ENCODE measurements around the gene ARMH4.

The ARMH4 gene

DNA sequence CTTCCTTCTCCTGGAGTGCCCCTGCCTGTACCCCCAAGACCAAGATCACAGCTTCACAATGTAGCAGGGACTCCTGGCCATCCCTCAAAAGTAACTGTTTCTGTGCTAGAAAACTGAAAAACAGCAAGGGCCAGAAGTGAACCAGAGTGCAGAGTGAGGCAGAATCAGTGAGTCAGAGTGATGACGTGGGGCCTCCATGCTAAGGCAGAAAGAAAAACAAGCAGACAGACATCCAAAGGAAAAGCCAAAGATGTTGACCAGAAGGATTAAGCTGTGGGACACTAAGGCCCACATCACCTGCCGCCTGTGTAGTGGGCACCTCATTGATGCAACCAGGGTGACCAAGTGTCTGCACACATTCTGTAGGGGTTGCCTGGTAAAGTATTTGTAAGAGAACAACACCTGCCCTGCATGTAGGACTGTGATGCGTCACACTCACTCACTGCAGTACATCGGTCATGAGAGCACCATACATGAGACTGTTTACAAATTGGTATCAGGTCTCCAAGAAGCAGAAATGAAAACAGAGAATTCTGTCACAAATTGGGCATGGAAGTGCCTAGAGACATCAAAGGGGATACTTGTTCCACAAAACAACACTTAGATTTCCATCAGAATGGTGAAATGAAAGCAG lies 51.2 kb downstream of the ARMH4 start:
- DNase-seq (ENCODE audit: low spot score), result peak; percentile 53

DNA sequence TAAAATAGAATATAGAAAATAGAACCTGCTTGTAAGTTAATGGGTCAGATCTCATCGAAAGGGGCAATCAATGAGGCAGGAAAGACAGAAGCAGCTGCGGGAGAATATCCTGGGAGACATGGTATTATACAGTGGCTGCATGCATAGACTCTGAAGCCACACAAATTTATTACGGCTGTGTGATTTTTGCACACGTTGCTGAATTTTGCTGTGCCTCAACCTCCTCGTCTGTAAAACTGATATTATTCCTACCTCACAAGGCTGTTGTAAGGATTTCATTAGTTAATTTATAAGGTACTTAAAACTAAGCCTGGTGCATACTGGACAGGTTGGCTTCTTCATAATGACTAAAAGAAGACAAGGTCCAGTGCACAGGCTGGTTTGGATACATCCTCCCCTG lies 52.3 kb downstream of the ARMH4 start:
- no peak for DNase-seq (ENCODE audit: low spot score)

DNA sequence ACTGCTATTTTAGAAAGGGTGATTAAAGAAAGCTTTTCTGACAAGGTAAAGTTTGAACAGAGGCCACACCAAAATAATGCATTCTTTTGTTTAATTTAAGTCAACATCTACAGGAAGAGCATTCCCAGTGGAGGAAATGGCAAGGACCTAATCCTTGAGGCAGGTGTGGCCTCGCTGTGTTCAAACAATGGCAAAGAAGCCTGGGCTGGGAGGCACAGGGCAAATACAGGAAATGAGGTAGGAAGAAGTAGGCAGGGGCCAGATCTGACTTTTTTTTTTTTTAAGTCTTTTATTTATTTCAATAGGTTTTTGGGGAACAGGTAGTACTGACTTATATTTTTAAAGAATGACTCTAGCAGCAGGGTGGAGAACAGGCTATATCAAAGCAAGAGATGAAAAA lies 53.5 kb downstream of the ARMH4 start:
- no peak for DNase-seq (ENCODE audit: low spot score)

DNA sequence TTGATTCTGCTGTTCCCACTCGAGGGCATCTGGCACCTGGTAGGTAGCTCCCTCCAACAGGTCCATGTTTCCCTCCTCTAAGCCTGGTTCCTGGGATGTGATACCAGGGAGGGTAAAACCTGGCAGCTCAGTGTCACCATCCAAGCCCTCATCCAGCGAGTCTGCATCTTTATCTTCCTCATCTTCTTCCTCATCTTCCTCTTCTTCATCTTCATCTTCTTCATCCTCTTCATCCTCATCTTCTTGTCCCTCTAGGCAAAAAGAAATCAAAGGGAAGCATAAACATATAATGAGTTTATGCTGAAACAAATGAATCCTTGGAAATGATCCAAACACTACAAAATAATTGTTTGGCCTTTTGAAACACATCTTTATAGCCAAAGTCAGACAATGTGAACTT lies 55.3 kb downstream of the ARMH4 start:
- DNase-seq (ENCODE audit: low spot score), result no peak

DNA sequence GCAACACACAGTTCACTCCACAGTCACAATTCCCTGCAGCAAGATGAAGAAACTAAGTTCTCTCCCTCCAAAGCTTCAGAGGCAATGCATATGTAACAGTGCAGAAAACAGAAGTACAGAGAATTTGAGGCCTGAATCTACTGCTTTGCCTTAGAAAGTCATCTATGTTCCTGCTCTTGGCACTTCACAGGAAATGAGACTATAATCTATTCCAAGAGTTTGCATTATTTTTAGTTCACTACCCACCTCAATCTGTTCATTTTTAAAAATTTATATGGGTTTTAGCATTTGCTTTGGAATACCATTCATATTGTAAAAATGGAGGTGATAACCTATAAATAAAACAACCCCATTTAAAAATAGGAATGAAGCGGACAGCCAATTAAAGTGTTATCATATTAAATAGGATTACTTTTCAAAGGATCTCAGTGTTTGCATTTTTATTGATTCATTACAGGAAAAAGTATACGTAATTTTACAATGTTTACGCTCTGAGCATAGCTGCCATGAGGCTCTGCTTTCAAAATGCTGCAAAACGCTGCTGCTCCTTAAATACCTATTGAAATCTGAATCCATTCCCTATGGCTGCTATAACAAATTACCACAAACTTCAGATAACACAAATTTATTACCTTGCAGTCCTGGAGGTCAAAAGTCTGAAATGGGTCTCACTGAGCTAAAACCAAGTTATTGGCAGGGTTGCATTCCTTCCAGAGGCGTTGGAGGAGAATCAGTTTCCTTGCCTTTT lies 60.0 kb downstream of the ARMH4 start:
- no peak for DNase-seq (ENCODE audit: low spot score)

DNA sequence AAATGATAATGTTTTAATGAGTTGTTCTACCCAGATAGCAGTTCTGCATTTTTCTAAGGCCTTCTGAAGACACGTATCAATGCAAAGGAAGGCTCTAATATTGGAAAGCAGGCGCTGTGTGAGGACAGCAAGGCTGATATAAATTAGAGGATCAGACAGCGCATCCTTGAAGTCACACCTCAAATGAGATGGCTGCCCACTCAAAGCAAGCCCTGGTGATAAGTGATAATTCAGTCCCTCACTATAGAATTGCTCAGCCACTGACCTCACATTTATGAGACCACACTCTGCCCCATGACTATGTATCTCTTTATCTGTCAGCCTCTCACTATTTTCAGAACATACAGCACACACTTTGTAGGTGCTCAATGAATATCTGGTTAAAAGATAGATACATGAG lies 62.4 kb downstream of the ARMH4 start:
- DNase-seq (ENCODE audit: low spot score), result no peak

DNA sequence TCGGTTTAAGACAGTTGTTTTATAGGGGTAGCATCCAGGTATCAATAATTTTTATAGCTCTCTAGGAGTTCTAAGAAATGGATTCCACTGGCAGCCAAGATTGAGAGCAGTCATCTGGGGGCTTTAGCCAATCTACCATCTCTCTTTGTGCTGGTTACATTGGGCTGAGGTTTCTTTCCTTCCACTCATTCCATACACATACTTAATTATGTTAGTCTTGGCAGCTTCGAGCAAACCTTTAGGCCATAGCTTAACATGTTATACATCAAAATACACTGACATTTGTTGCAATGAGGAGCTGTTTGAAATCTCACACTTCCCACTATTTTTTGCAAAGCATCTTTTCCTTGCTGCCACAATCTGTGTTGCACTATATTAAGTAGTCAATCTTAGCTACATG lies 63.1 kb downstream of the ARMH4 start:
- no peak for DNase-seq (ENCODE audit: low spot score)

DNA sequence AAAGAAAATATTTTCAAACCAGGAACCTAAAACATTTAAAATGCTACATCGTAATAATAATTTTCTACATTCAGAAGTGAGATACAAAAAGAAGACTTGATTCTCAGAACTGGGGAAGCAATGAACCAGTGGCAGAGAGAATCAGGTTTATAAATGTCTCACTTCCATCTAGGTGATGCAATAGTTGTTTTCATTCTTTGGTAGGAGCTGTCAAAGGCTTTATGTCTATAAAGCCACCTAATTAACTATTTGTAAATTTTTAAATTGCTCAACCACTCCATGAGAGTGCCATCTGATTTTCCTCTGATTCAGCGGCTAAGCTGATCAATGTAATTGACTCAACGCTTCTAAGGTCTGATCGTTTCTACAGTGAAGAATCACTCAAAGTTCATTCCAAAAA lies 66.1 kb downstream of the ARMH4 start:
- DNase-seq (ENCODE audit: low spot score), result no peak

DNA sequence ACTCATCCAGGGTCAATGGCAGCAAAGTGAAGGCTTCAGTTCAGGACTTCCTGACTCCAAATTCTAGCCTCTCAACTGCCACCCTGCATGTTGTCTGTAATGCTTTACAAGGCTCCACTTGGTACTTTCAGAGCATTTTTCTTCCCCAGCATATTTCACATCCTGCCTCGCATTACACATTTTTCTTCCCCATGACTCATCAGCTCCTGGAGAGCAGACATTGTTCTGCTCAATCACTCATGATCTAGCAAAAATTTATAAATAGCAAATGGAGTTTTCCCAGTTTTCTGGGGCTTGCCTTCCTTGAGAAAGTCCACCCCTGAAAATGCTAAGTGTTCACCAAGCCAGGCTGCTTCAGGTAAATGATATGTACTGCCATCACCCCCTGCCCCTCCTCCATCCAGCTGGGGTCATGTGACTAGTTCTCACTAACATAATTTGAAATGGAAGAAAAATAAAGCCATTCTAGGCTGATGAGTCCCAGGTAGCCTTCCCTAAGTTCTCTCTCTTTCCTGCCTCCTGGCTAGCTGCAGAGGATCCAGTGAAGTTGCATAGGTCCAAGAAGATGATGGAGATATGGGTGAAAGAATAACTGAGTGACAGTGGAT lies 69.4 kb downstream of the ARMH4 start:
- DNase-seq (ENCODE audit: low spot score), result peak; percentile 72

DNA sequence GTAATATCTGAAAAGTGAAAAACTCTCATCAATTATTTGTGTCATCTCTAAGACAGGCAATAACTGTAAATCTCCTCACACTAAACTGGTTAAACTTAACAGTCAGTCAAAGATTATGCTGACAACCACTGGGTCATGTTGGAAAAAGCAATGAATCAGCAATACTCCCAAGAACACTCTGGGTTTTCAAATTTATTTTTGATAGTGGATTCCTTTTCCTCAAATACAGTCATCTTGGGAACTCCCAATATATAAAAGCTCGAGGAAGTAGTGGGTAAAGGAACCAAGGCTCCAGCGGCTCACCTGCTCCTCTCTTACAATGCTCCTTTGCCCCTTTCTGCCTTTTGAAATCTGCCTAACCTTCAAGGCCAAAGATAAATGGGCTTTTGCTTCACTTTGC lies 70.0 kb downstream of the ARMH4 start:
- no peak for DNase-seq (ENCODE audit: low spot score)

DNA sequence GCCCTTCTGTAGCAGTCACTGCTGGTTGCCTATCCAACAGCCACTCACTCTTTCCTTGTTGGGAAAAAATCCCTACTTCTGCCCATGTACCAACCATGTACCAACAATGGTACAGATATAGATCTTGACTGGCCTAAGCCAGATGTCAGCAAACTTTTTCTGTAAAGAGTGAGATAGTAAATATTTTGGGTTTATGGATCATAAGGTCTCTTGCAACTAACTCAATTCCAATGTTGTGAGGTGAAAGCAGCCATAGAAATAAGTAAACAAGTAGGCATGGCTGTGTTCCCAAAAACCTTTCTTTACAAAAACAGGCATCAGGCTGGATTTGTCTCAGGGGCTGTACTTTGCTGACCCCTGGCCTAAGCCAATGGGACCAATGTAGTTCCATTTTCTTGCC lies 73.5 kb downstream of the ARMH4 start:
- DNase-seq (ENCODE audit: low spot score), result peak; percentile 5

DNA sequence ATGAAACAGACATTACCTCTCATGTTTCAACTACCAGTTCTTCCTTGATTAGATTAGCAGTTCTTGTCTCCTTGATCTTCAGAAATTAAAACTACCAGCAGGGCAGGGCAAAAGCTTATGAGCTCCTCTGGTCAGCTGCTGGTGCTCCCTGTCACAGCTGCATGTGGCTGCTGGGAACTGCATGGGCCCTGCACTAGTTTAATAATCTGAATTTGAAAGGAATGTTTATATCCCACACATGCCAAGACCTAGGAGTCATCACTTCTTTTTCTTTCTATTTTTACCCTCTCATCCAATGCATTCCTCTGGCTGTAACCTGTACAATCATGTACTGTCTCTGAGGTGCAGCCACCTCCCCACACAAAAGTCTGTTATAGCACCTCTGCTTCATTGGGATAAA lies 73.9 kb downstream of the ARMH4 start:
- peak; percentile 62 for DNase-seq (ENCODE audit: low spot score)

DNA sequence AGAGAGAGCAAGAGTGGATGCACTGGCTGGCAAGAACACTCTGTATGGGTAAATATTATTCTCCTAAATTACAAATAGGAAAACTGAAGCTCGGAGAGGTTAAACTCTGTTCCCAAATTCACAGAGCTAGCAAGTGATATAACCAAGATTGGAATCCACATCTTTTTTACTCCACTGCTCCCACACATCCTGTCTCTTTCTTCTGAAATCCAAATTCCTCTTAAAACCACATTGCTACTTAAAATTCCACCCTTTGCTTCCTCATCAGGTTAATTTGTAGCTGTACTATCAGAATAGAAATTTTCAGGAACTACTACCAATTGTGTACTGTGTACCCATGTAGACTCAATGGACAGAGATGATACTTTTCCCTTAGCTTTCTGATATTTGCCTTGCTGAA lies 74.4 kb downstream of the ARMH4 start:
- peak; percentile 14 for DNase-seq (ENCODE audit: low spot score)

DNA sequence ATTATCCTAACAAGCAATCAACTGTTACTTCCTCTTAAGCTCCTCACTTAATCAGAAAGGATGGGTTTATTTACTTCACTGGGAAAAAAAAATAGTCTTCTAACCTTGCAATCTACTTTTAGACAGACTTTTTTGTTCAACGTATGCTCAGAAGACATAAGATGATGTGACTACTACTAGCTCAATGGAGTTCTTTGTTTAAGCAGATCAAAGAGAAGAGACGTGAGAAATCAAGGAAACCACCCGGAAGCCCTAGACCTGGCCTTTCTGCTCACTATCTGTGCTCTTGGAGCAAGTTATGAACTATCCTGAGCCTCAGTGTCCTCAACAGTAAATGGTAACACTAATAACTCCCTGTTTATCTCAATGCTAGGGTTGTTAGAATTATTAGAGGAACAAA lies 78.5 kb downstream of the ARMH4 start:
- no peak for DNase-seq (ENCODE audit: low spot score)

DNA sequence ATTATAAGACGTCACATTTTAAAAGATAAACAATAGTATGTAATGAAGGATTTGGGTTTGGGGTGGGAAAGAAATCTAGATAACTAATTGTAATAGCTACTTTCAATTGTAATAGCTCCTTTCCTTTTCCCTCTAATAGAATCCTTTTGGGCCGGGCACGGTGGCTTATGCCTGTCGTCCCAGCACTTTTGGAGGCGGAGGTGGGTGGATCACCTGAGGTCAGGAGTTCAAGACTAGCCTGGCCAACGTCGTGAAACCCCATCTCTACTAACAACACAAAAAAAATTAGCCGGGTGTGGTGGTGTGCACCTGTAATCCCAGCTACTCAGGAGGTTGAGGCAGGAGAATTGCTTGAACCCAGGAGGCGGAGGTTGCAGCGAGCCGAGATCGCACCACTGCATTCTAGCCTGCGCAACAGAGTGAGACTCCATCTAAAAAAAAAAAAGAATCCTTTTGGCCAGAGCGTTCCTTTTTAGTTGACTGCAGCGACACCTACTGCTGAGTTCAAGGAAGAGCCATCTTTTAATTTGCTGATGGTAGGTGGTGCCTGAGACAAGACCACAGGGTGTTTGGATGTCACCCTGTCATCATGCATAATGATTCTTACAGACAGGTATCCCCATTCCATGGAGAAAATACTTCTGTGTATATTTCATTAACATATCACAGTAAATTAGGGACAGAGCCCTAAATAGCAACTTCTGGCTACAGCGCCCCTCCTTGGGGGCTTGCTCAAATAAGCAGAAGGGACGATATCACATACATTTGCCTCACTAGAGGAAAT lies 79.5 kb downstream of the ARMH4 start:
- DNase-seq (ENCODE audit: low spot score), result peak; percentile 36

DNA sequence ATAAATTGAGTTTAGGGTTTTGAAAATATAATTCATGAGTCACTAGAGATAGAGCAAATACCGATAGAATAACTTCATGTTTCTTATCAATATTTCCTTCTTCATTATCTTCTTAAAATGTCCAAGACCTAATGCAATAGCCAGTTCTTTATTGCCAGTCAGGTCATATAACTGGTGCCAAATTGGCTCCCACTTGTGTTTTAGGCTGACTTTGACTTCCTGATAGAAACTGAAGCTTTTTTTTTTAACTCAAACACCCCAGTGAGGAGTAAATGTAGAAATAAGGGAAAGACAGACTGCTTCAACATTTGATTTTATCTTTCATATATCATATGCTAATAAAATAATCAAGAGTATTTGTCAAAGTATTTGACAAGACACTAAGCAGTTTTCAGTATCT lies 80.7 kb downstream of the ARMH4 start:
- no peak for DNase-seq (ENCODE audit: low spot score)

DNA sequence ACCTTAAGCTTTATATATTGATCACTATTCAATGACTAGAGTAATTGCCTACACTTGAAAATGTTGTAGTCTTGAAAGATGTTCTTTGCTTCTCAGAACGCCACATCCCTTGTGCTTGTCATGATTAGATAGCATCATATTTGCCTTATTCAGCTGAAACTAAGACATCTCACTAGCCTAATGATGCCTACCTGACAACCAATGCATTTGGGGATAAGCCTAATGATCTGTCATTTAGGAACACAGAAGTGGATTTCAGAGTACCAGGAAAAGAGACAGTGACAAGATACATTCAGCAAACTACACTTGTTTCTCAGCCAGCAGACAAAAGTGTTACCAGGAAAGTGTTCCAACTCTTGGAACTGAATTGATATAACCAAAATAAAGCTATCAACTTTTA lies 83.7 kb downstream of the ARMH4 start:
- no peak for DNase-seq (ENCODE audit: low spot score)

DNA sequence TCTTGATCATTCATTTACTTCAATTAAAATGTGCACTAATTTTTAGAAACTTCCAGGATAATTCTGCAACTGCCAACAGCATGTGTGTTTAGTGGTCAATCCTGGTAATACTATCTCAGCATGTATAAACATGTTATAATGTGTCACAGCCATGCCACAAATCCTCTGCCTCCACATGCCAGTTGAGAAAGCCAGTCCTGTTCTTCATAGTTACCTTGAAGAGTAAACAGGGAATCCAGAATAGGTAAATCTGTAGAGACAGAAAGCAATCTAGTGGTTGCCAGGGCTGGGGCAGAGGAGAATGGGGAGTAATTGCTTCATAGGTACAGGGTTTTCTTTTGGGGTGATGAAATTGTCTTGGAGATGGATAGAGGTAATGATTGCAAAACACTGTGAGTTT lies 85.9 kb downstream of the ARMH4 start:
- DNase-seq (ENCODE audit: low spot score), result no peak

DNA sequence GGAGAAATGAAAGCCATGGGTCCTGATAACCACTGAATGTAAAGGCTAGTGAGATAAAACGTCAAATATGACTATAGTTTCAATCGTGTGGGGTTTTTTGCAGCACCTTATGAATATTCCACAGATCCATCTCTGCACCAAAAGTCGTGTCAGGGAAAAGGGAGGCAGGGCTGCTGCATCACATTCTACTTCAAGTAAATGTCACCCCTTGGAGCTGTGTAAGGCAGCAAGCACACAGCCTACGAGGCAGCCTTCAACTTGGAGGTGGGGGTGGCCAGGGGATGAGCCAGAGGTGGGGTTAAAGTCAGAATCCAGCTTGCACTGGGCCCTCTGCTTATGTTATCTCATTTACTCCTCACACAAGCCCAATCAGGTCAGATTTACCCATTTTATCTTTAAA lies 90.4 kb downstream of the ARMH4 start:
- no peak for DNase-seq (ENCODE audit: low spot score)

DNA sequence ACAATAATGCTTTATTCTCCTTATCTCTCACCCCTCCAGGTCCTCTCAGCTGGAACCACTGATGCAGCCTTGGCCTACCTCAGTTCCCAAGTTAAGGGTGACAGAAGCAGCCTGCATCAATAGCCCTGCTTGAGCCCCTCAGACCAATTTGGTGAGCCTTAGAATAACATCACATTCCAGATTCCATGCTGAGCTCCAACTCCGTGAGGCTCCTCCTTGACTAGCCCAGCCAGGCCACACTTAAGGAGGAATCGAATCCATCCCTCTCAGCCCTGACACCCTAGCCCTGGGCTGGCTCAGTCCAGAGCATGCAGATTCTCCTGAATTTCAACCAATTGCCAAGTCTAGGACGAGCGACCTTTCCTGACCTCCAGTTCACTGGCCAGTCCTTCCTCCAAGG lies 91.1 kb downstream of the ARMH4 start:
- no peak for DNase-seq (ENCODE audit: low spot score)

DNA sequence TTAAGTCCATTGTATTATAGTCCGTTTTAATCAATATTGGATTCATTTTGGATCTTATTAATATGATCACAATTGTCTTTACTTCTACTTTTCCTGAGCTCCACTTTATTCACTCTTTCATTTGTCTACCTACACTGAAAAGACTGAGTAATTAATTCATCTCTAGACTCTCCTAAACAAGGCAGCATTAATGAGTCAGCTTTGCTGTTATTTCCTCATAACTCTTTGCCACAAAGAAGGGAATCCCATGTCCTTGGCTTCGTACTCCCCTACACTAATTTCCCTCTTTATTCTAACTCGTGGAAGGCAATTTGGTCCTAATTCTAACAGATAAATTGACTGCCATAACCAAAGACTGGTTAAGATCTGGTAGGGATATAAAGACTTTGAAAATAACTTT lies 91.9 kb downstream of the ARMH4 start:
- DNase-seq (ENCODE audit: low spot score), result no peak

DNA sequence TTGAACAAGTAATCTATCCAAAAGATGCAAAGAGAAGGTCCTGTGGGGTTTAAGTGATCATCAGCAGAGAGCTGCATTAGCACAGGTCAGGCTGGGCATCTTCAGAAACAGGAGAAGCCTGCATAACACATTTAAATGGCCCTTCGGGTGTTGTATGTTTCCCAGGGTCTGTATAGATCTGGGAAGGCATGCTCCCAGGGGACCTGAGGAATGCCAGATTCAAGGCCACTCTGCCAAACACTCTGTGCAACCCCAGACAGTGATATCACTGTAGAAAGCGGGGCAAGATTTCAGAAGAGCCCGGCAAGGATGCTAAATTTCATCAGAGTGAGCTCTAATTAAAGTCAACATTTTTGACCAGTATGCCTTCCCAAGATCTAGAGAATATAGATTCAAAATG lies 92.9 kb downstream of the ARMH4 start:
- no peak for DNase-seq (ENCODE audit: low spot score)

DNA sequence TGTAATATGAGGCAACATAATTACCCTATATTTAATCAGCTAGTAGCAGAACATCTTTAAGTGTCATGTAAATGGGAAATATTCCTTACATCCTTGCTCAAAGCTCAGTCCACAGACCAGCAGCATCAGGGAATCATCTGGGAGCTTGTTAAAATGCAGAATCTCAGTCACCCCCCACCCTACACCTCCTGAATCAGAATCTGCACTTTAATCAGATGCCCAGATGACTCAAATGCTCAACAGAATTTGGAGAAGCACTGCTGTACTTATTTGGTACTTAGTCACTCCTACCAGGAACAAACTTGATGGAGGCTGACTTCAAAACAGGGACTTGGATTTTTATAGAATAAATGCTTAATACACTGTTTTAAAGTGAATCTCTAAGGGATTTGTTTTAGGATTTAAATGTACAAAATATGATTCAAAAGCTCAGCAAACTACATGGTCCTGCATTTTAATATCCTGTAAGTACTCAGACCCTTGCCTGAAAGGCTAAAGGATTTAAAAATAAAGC lies 96.5 kb downstream of the ARMH4 start:
- DNase-seq (ENCODE audit: low spot score), result no peak

Data from hepatic stellate cell (primary cell).